ENCODE results near the gene CSNK2A2.

CSNK2A2 gene

DNA sequence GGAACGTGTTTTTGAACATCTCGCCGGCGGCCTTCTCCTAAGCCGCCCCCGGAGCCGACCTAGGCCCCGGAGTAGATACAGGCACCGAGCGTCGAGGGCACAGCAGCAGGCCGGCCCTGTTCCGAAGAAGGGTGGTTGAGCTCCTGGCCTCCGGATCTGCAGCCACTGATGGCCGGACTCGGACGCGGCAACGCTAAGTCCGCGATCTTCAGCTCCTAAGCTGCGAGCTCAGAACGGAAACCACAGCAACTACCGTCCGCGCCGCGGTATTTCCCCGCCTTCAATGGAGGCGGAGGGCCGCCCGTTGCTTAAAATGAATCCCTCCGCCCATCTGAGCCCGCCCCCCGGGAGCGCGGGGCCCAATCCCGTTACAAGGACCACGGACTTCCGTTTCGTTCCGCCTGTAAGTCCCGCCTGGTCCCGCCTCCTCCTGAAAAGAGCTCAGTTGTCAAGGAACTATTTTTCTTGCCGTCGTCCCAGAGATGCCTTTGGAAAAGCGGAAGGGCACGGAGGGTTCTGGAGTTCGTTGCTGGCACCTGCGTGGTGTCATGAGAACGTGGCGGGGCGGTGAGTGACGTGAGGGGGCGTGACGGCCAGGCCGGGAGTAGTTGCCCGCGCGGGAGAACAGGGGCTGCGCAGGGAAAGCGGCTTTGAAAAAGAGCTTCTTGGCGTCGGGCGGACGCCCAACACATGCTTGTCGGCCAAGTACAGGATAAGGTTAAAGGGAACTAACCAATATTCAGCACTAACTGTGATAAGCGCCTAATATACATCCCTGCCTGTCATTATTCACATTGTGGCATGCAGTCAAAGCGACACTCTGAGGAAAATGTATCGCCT lies 68.6 kb downstream of the CSNK2A2 start, which contains the start of gene CFAP20:
Gene CFAP20, minus strand, starts transcription at position 285 of the 840 bp plus-strand sequence. Its CDS starts 266 bp downstream, at position 19.
- DNase-seq = peak; percentile 88 to 98

- no peak for DNase-seq
These were observed 69.2 kb downstream of the CSNK2A2 start for GRCh38 chr16:58128711-58129096.

GRCh38 chr16:58128181-58128631 lies 69.7 kb downstream of the CSNK2A2 start:
- DNase-seq = no peak

DNA sequence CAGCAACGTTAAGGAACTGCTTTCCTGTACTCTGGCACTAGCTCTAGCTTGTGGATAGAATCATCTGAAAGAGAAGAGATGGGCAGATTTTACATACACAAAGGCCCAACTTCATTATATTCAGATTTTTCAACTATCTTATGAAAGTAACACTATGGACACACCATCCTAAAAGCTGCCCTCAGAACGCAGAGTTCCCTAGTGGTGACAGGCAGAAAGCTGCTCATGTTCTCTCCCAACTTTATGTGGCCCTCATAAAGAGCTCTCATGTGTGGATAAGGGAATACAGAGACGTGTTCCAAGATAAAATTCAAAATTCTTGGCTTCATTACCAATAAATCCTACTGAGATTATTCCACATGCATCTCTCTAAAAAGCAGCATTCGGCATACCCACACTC lies 70.3 kb downstream of the CSNK2A2 start:
- DNase-seq = no peak

DNA sequence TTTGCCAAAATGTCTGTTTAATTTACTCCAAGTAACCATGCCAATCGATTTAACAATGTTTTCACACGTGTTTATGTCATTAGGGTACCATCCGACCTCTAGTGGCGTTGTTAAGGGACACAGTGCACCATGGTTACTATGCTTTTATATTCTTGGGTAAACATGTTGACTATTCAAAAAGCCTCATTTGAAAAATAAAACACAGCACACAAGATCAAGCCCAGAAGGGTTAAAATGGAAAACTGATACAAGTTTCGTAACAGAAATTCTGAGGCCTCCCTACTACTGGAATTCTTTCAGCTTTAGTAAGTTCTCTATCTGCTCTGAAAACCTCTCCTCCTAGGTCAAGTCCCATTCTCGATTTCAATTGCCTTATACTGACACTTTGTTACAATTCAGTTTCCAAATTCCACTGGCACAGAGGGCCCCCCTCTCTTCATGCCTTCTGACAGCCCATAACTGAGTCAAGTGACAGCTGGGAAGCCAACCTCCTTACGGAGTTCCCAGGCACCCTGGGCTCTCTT lies 70.8 kb downstream of the CSNK2A2 start:
- no peak for DNase-seq

DNA sequence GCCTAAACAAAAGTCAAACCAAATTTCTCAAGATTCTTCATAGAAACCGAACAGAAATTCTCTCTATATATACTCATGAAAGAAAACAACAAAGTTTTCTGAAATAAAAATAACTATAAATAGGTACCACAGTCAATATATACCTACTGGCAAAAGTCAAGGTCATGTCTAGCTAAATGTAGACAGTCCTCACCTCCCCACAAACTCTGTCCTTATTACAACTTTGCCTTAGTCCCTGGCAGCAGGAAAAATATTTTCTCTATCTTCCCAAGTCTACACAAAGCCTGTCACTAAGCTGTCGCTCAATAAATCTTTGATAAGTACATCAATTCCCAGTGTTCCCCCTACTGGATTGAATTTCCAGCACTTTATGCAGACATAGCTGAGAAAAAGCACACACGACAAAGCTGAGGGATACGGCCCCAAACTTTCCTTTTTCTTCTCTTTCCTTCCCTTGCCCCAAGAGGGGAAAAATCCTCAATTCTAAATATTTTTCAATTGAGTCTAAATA lies 71.4 kb downstream of the CSNK2A2 start:
- no peak for DNase-seq

- DNase-seq = no peak
These were observed 72.0 kb downstream of the CSNK2A2 start for GRCh38 chr16:58125781-58126335.

DNA sequence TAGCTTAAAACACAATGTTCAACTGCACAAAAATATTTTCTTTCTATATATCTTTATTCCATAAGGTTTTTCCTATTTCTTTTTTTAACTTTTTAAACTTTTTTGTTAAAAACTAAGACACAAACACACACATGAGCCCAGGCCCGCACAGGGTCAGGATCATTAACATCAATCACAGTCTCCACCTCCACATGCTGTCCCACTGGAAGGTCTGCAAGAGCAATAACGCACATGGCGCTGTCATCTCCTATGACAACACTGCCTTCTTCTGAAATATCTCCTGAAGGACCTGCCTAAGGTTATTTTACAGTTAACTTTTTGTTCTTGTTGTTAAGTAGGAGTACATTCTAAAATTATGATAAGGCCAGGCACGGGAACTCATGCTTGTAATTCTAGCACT lies 72.9 kb downstream of the CSNK2A2 start:
- no peak for DNase-seq

DNA sequence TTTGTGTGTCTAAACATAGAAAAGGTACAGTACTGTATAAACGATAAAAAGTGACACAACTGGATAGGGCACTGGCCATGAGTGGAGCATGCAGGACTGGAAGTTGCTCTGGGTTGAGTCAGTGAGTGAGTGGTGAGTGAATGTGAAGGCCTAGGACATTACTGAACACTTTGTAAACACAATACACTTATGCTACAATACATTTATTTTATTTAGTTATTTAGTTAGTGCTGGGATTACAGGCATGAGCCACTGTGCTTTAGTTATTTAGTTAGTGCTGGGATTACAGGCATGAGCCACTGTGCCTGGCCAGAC lies 73.3 kb downstream of the CSNK2A2 start:
- DNase-seq = no peak

DNA sequence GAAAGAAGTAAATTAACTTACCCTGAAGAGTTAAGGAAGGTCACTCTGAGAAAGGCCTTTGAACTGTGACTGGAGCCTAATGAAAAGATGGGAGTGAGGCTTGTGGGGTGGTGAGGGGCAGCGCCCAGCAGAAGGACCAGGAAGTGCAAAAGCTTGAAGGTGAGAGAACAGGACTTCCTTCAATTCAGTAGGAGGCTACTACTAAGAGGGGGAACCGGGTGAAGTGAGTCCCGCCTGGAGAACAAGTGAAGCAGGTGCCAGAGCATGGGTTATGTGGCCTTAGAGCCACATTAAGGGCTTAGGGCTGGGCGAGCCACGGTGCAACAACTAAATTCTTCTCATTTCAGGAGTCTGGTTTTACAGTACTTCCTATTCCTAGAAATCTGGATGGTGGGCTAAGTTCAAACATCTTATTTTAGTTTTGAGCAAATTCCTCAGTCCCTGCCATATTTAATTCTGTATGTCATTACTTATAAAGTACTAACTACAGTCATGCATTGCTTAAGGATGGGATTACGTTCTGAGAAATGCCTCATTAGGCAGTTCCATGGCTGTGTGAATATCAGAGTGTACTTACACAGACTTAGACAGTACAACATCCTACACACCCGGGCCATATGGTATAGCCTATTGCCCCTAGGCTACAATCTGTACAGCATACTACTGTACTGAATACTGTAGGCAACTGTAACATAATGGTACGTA lies 73.9 kb downstream of the CSNK2A2 start:
- DNase-seq = no peak

- no peak for DNase-seq
These were observed 76.8 kb downstream of the CSNK2A2 start for GRCh38 chr16:58121132-58121531.

DNA sequence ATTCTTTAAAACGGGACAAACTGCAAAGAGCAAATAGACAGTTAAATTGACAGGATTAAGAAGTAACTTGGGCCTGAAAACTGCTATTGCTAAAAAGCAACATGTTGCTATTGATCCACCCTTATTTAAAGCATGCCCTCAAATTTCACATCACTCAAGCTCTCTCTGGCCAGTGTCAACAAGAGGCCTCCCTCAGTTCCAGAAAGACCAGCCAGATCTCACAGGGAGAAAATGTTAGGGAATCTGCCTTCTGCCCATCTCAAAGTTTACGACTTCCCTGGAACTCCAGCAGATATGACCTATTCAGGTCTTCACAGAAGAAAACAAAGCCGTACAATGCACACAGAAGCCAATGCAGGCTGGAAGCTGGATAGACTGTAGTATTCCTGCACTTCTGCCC lies 77.7 kb downstream of the CSNK2A2 start:
- no peak for DNase-seq

GRCh38 chr16:58119509-58119845 lies 78.4 kb downstream of the CSNK2A2 start:
- DNase-seq = peak in 1 of 2 experiments; percentile 18

- no peak for DNase-seq
These were observed 79.0 kb downstream of the CSNK2A2 start for GRCh38 chr16:58118801-58119508.

DNA sequence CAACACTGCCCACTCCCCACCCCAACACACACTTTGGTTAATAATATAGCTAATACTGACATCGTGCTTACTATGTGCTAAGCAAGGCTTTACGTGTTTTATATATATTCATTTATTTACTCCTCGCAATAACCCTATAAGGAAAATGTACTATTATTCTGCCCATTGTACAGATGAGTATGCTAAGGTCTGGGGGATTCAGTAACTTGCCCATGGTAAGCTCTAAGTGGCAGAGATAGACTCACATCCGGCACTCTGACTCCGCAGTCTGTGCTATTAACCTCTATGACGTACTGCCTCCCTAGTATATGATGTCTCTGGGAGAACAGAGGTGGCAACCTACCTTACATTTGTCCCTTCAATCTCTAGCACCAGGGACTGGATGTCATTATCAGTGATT lies 81.4 kb downstream of the CSNK2A2 start:
- DNase-seq = no peak

- DNase-seq = no peak
These were observed 81.8 kb downstream of the CSNK2A2 start for GRCh38 chr16:58116081-58116480.

DNA sequence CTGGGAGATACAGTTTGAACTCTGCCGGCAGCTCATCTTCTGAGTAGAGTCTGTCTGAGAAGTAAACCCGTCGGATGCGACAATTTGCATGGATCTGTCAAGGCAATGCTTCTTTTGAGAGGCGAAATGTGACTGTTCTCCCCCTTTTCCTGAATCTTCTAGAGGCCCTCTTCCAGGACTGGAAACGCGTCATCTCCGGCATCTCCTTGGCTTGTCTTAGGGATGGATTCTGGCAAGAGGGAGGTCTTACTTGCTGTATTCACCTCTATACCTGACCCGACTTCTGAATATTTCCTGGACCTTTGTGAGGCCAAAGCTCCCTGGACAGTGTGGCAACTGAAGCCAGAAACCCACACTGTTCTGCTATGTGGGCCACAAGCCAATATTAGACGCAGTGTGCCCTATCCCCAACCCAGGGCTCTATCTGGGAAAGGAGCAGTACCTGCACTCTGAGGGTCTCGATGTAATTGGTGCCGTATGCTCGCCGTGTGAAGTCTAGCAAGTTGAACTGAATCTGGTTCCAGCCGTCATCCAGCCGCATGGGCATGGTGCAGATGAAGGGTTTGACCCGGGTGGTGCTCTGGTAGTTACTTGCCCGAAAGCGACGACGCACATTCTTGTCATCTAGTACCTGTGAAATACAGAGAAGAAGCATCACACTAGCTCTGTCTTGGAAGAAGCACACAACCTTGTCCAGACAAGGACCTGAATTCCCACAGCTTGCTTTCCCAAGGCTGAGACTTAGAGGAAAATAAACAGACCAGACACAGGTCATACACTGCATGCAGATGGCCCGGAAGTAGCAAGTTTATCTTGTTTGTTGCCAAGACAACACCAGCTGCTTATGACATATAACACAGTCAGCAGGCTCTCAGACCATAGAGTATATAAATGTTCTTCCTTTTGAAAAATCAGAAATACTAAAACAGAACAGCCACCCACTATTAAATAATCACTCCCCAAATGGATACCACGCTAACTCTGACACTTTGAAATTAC lies 82.8 kb downstream of the CSNK2A2 start:
- no peak for DNase-seq

- no peak for DNase-seq
These were observed 86.6 kb downstream of the CSNK2A2 start for GRCh38 chr16:58111302-58111627.

DNA sequence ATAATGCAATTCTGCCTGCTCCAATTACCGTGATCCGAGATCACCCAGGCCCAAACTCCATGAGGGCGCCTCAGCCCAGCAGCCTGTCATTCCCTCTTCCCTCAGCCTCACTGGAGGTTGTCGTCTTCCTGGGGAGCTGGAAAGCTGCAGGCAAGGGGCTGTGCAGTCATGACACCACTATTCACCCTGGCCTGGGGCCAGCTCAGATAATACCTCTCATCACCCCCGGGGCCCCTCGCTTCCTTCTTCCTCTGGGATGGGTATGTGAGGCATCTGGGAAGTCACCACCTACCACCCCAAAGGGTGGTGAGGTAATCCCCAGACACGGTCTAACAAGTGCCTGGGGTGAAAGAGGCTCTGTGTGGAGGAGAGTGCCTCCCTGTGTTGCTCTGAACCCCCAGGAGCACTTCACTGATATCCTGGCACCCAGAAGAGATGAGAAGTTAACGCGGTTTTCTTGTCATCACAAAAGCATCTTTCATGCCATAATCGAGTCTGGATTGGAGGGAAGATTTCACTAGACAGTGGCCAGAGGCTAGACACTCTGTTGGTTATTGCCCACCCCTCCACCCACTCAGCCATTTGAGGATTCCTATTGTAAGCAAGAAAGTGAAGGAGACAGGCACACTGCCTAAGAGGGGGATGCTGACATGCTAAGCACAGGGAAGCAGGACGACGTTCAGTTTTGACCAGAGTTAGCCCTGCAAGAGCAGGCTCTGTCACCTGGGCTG lies 87.2 kb downstream of the CSNK2A2 start:
- DNase-seq = no peak

- DNase-seq = no peak
These were observed 88.0 kb downstream of the CSNK2A2 start for GRCh38 chr16:58109881-58110280.

- no peak for DNase-seq
These were observed 88.6 kb downstream of the CSNK2A2 start for GRCh38 chr16:58109330-58109729.
